Kidney epithelial cell (primary cell): Measurements from ENCODE around the gene BPGM. TPM values are rescaled to one million over a fixed set of nuclear protein-coding genes. Genes with fewer than 3 reads are reported as not detected.
A peak's percentile ranks its signal among the peaks of the same experiment; 100 is the strongest.

Source experiments
- DNase-seq: peaks from one replicate; pipeline ENCODE4 v3.0.0-alpha.2; 2010; ENCODE audit warnings: low read depth
- H3K27me3 ChIP-seq: 2 replicates; pipeline ENCODE4 v1.6.0; 2011; ENCODE audit warnings: low read length; ENCODE audit not compliant: control insufficient read depth, insufficient read depth
- H3K36me3 ChIP-seq: 2 replicates; pipeline ENCODE4 v1.5.1; 2011; ENCODE audit warnings: low read length; ENCODE audit not compliant: control insufficient read depth, insufficient read depth
- H3K4me3 ChIP-seq: 2 replicates; pipeline ENCODE4 v1.5.1; 2011; ENCODE audit warnings: low read depth, mild to moderate bottlenecking, control low read depth, low read length
- total RNA-seq: library from RNA; depleted of rRNA; stranded (reverse); fragments of >200 nt; gene quantifications from 2 replicates; pipeline ENCODE4 v1.2.3, GENCODE V29; 2015
- TF ChIP-seq, protein P1 (sequence below): IDR thresholded peaks from 2 replicates; pipeline ENCODE4 v1.5.1; 2011; ENCODE audit warnings: mild to moderate bottlenecking, moderate library complexity, low read length, control low read depth, inconsistent platforms; ENCODE audit not compliant: insufficient read depth, poor library complexity, severe bottlenecking

Gene BPGM
- total RNA-seq, 1 donor from 2014 or later: 30.7 TPM

DNA sequence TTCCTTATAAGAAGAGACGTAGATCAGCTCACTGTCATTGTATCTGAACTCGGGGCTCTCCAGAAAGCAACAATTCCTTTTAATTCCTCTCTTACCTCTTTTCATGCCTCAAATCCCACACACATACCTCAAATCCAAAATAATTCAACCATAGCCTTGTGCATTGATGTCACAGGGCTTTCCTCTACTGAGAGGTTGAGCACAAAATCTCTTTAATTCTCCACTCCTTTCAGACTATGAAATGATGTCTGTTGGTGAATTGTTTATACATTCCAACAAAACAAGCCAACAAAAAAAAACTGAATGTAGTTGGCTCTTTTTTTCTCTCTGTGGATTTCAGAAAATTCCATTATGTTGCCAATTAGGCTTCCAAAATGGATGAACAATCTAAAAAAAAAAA is 53.2 kb downstream of the BPGM start:
- Histone ChIP-seq H3K4me3 (no peak overlapping the region), H3K36me3 (no peaks in the 10 kb centered on the region), H3K27me3 (no peaks in the 10 kb centered on the region)
- no peak for DNase-seq
- TF ChIP-seq, protein P1, sequence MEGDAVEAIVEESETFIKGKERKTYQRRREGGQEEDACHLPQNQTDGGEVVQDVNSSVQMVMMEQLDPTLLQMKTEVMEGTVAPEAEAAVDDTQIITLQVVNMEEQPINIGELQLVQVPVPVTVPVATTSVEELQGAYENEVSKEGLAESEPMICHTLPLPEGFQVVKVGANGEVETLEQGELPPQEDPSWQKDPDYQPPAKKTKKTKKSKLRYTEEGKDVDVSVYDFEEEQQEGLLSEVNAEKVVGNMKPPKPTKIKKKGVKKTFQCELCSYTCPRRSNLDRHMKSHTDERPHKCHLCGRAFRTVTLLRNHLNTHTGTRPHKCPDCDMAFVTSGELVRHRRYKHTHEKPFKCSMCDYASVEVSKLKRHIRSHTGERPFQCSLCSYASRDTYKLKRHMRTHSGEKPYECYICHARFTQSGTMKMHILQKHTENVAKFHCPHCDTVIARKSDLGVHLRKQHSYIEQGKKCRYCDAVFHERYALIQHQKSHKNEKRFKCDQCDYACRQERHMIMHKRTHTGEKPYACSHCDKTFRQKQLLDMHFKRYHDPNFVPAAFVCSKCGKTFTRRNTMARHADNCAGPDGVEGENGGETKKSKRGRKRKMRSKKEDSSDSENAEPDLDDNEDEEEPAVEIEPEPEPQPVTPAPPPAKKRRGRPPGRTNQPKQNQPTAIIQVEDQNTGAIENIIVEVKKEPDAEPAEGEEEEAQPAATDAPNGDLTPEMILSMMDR: no peak

DNA sequence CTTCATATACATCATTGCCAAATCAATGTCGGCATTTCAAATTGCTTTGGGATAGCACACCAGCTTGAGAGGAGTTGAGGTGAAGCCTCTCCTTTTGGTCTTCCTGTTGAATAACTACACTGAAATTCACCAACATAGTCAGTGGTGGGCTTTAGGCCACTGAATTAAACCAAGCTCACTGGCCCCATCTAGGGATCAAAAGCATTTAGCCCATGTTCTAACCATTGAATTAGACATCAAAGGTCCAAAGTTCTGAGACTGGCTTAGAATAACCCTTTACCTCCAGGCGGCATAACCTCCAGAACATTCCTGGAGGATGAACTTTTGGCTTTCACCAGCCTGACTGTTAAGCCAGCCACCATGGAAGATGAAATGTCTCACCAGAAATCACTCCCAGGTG is 54.6 kb downstream of the BPGM start:
- TF ChIP-seq, protein P1: peak; percentile 38
- Histone ChIP-seq H3K27me3 (no peaks in the 10 kb centered on the region), H3K36me3 (no peaks in the 10 kb centered on the region), H3K4me3 (no peak overlapping the region)
- DNase-seq: no peak

- no peak for DNase-seq
- Histone ChIP-seq H3K4me3 (no peak overlapping the region), H3K27me3 (no peaks in the 10 kb centered on the region), H3K36me3 (no peaks in the 10 kb centered on the region)
- TF ChIP-seq, protein P1: no peak
These were observed 56.0 kb downstream of the BPGM start for GRCh38 chr7:134702366-134703240.

DNA sequence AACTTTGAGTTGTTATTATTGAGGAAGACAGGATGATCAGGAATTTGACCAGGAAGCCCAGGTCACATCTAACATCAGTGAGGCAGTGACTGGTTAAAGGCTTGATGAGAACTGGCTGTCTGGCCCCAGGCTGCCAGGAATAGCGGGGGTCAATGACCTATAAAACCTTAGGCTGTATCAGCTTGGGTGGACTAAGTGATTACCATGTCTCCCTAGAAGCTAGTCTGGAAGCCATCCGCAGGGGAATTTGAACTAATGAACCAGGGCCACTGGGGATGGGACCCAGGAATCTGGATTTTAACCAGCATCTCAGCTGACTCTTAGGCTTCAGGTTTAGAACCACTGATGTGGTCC is 56.6 kb downstream of the BPGM start:
- Histone ChIP-seq H3K36me3 (no peaks in the 10 kb centered on the region), H3K4me3 (no peak overlapping the region), H3K27me3 (no peaks in the 10 kb centered on the region)
- TF ChIP-seq, protein P1: no peak
- no peak for DNase-seq

GRCh38 chr7:134703782-134704181 is 57.1 kb downstream of the BPGM start:
- no peak for DNase-seq
- H3K4me3 ChIP-seq: no peak overlapping the region

DNA sequence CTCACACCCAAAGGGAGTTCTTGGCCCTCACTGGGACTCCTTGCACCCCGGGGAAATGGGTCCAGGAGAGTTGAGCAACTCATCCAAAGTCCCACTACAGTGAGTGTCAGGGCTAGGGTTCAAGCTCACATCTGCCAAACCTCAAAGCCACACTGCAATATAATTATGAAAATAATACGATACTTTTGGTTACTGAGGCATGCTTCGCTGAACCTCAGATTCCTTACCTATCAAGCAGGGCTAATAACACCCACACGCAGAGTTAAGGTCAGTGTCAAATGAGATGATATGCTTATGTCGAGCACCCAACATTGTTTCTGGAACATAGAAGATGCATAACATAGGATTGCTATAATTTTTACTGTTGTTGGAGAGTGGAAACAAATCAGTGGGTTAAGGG is 58.2 kb downstream of the BPGM start:
- Histone ChIP-seq H3K36me3 (no peaks in the 10 kb centered on the region), H3K4me3 (no peak overlapping the region), H3K27me3 (no peaks in the 10 kb centered on the region)
- TF ChIP-seq, protein P1: no peak
- no peak for DNase-seq

More at GRCh38 chr7:134703782-134704181, 57.1 kb downstream of the BPGM start:
- Histone ChIP-seq H3K36me3 (no peaks in the 10 kb centered on the region), H3K27me3 (no peaks in the 10 kb centered on the region)
- TF ChIP-seq, protein P1: no peak
